Coronary artery (tissue), 2 donors: ENCODE measurements around the gene CMTM4.
A peak's percentile ranks its signal among the peaks of the same experiment; 100 is the strongest.

ENCODE experiments used
- DNase-seq: peaks from one replicate; pipeline ENCODE4 v3.0.0-alpha.2; 2017; ENCODE audit warnings: low spot score
- H3K27ac ChIP-seq, 2 donors: fragments of 200-600 bp; sonication (generic); one replicate each; pipeline ENCODE4 v1.5.1; 2016 to 2019
- H3K4me3 ChIP-seq: fragments of 200-600 bp; sonication (generic); 2 replicates; pipeline ENCODE4 v1.5.1; 2016; ENCODE audit warnings: mild to moderate bottlenecking, moderate library complexity
- CTCF ChIP-seq: fragments of 200-600 bp; sonication (generic); IDR thresholded peaks from one replicate; pipeline ENCODE4 v1.5.1; 2019; ENCODE audit warnings: antibody characterized with exemption

Gene CMTM4

GRCh38 chr16:66695935-66696668 is 441 bp downstream of the CMTM4 start:
- H3K27ac ChIP-seq, result peak overlapping the region; percentile 27 to 87
- peak overlapping the region; percentile 89 for H3K4me3 ChIP-seq
- no peak for DNase-seq
- no peak for TF ChIP-seq CTCF

- Histone ChIP-seq H3K27ac (peak overlapping the region in 1 of 2 donors; percentile 27), H3K4me3 (peak overlapping the region; percentile 89)
- no peak for TF ChIP-seq CTCF
- no peak for DNase-seq
Measured at GRCh38 chr16:66695471-66695934, 1.0 kb downstream of the CMTM4 start.

- Histone ChIP-seq H3K4me3 (no peak overlapping the region), H3K27ac (no peak overlapping the region)
- DNase-seq, result no peak
- no peak for TF ChIP-seq CTCF
Measured at GRCh38 chr16:66693149-66693548, 3.4 kb downstream of the CMTM4 start.

- no peak for TF ChIP-seq CTCF
- no peak overlapping the region for H3K4me3 ChIP-seq
- no peak for DNase-seq
- H3K27ac ChIP-seq, result no peak overlapping the region
Measured at GRCh38 chr16:66692341-66692740, 4.2 kb downstream of the CMTM4 start.

GRCh38 chr16:66691234-66691633 is 5.3 kb downstream of the CMTM4 start:
- DNase-seq, result no peak
- no peak overlapping the region for H3K27ac ChIP-seq

GRCh38 chr16:66690106-66690847 is 6.3 kb downstream of the CMTM4 start:
- H3K27ac ChIP-seq, result no peak overlapping the region
- H3K4me3 ChIP-seq, result no peak overlapping the region
- DNase-seq, result no peak
- TF ChIP-seq CTCF, result no peak

More at GRCh38 chr16:66691234-66691633, 5.3 kb downstream of the CMTM4 start:
- no peak for TF ChIP-seq CTCF
- no peak overlapping the region for H3K4me3 ChIP-seq
